ENCODE results near the gene TIGD1. TPM values are rescaled to one million over a fixed set of nuclear protein-coding genes. Genes with fewer than 3 reads are reported as not detected.

Gene TIGD1
- total RNA-seq, 1 donor from 2014 or later, result 12.0 TPM

GRCh38 chr2:232515639-232516038, 34.7 kb downstream of the TIGD1 start:
- Mint-ChIP-seq H3K4me3 (ENCODE audit: low read depth) (no peak overlapping the region), H3K27me3 (peaks cover 48% of the 10 kb centered on the region), H3K4me1 (ENCODE audit: low read depth) (no peaks in the 10 kb centered on the region), H3K27ac (no peak overlapping the region), H3K9me3 (ENCODE audit: low read depth) (no peaks in the 10 kb centered on the region), H3K36me3 (ENCODE audit: insufficient read depth) (no peaks in the 10 kb centered on the region)
- no peak for DNase-seq (ENCODE audit: low spot score, unreplicated experiment)
- no peak for TF ChIP-seq CTCF (IDR thresholded peaks at IDR 0.05; ENCODE audit: unreplicated experiment)

- H3K4me1 Mint-ChIP-seq (ENCODE audit: low read depth), result no peaks in the 10 kb centered on the region
- no peak overlapping the region for H3K27ac Mint-ChIP-seq
- H3K4me3 Mint-ChIP-seq (ENCODE audit: low read depth), result no peak overlapping the region
- H3K27me3 Mint-ChIP-seq, result peaks cover 35% of the 10 kb centered on the region
- TF ChIP-seq CTCF (IDR thresholded peaks at IDR 0.05; ENCODE audit: unreplicated experiment), result no peak
- no peaks in the 10 kb centered on the region for H3K9me3 Mint-ChIP-seq (ENCODE audit: low read depth)
- no peaks in the 10 kb centered on the region for H3K36me3 Mint-ChIP-seq (ENCODE audit: insufficient read depth)
- no peak for DNase-seq (ENCODE audit: low spot score, unreplicated experiment)
Measured at GRCh38 chr2:232513353-232513752, 37.0 kb downstream of the TIGD1 start.

GRCh38 chr2:232512602-232513001, 37.8 kb downstream of the TIGD1 start:
- no peak for DNase-seq (ENCODE audit: low spot score, unreplicated experiment)
- no peaks in the 10 kb centered on the region for H3K36me3 Mint-ChIP-seq (ENCODE audit: insufficient read depth)
- no peak for TF ChIP-seq CTCF (IDR thresholded peaks at IDR 0.05; ENCODE audit: unreplicated experiment)
- no peak overlapping the region for H3K27ac Mint-ChIP-seq
- no peaks in the 10 kb centered on the region for H3K4me1 Mint-ChIP-seq (ENCODE audit: low read depth)
- peaks cover 32% of the 10 kb centered on the region for H3K27me3 Mint-ChIP-seq
- no peak overlapping the region for H3K4me3 Mint-ChIP-seq (ENCODE audit: low read depth)
- no peaks in the 10 kb centered on the region for H3K9me3 Mint-ChIP-seq (ENCODE audit: low read depth)

- H3K27me3 Mint-ChIP-seq, result peaks cover 34% of the 10 kb centered on the region
- H3K36me3 Mint-ChIP-seq (ENCODE audit: insufficient read depth), result no peaks in the 10 kb centered on the region
- DNase-seq (ENCODE audit: low spot score, unreplicated experiment), result no peak
- H3K27ac Mint-ChIP-seq, result no peak overlapping the region
- TF ChIP-seq CTCF (IDR thresholded peaks at IDR 0.05; ENCODE audit: unreplicated experiment), result no peak
- H3K9me3 Mint-ChIP-seq (ENCODE audit: low read depth), result no peaks in the 10 kb centered on the region
- no peak overlapping the region for H3K4me3 Mint-ChIP-seq (ENCODE audit: low read depth)
- H3K4me1 Mint-ChIP-seq (ENCODE audit: low read depth), result no peaks in the 10 kb centered on the region
Measured at GRCh38 chr2:232511336-232511890, 38.9 kb downstream of the TIGD1 start.

GRCh38 chr2:232508251-232508650, 42.1 kb downstream of the TIGD1 start:
- Mint-ChIP-seq H3K27ac (no peak overlapping the region), H3K9me3 (ENCODE audit: low read depth) (no peaks in the 10 kb centered on the region), H3K4me3 (ENCODE audit: low read depth) (no peak overlapping the region), H3K36me3 (ENCODE audit: insufficient read depth) (no peaks in the 10 kb centered on the region), H3K4me1 (ENCODE audit: low read depth) (no peaks in the 10 kb centered on the region), H3K27me3 (peaks cover 43% of the 10 kb centered on the region)
- no peak for DNase-seq (ENCODE audit: low spot score, unreplicated experiment)
- no peak for TF ChIP-seq CTCF (IDR thresholded peaks at IDR 0.05; ENCODE audit: unreplicated experiment)

Measured in progenitor cell of endocrine pancreas (in vitro differentiated cells).